Caco-2 (cell line): ENCODE data around the gene LCLAT1. TPM values are rescaled to one million over a fixed set of nuclear protein-coding genes. Genes with fewer than 3 reads are reported as not detected.

ENCODE experiments used
- BruUV-seq: library from RNA; stranded (reverse); fragments of 400-500 nt; replicated peaks from 2 replicates; lab custom pipeline; 2021; lab: Mats Ljungman, UMichigan
- CTCF ChIA-PET: fragments of 300-600 bp; sonication (Branson Sonifier 250); formaldehyde crosslinking; loops from one replicate; lab custom pipeline; 2022; ENCODE audit warnings: antibody characterized with exemption; lab: Charles Lee
- POLR2A ChIA-PET: fragments of 300-600 bp; sonication (Branson Sonifier 250); formaldehyde crosslinking; loops from one replicate; lab custom pipeline; 2022; ENCODE audit warnings: antibody characterized with exemption; lab: Charles Lee
- DNase-seq, 2 experiments: peaks; one replicate each; pipeline versions ENCODE4 v3.0.0 to v3.0.0-alpha.2; 2020 to 2022
- H3K27me3 ChIP-seq: replicated peaks from 2 replicates; pipeline ENCODE4 v1.6.0; 2011; ENCODE audit warnings: low read length; ENCODE audit not compliant: control insufficient read depth, insufficient read depth
- H3K36me3 ChIP-seq: 2 replicates; pipeline ENCODE4 v1.5.1; 2011; ENCODE audit warnings: low read length; ENCODE audit not compliant: control insufficient read depth, insufficient read depth
- H3K4me1 ChIP-seq: fragments of 250-450 bp; sonication (Bioruptor Pico); 2 replicates; pipeline ENCODE4 v1.5.1; 2020; ENCODE audit warnings: mild to moderate bottlenecking
- H3K4me3 ChIP-seq: 2 replicates; pipeline ENCODE4 v1.5.1; 2011; ENCODE audit warnings: low read depth, mild to moderate bottlenecking, control low read depth, low read length
- H3K9me3 ChIP-seq: fragments of 250-450 bp; sonication (Bioruptor Pico); 2 replicates; pipeline ENCODE4 v1.5.1; 2020; ENCODE audit warnings: mild to moderate bottlenecking, moderate library complexity
- H3K27ac Mint-ChIP-seq: one replicate; pipeline ENCODE4 v1.8.0; 2022; ENCODE audit warnings: mixed read lengths; ENCODE audit not compliant: unreplicated experiment
- H3K27me3 Mint-ChIP-seq: one replicate; pipeline ENCODE4 v1.8.0; 2022; ENCODE audit warnings: mixed read lengths; ENCODE audit not compliant: insufficient read depth, unreplicated experiment
- H3K36me3 Mint-ChIP-seq: one replicate; pipeline ENCODE4 v1.8.0; 2022; ENCODE audit warnings: mild to moderate bottlenecking, mixed read lengths; ENCODE audit not compliant: insufficient read depth, unreplicated experiment
- H3K4me1 Mint-ChIP-seq: one replicate; pipeline ENCODE4 v1.8.0; 2022; ENCODE audit warnings: low read depth, mixed read lengths; ENCODE audit not compliant: unreplicated experiment
- H3K4me3 Mint-ChIP-seq: one replicate; pipeline ENCODE4 v1.8.0; 2022; ENCODE audit warnings: mild to moderate bottlenecking, moderate library complexity, mixed read lengths; ENCODE audit not compliant: unreplicated experiment
- H3K9me3 Mint-ChIP-seq: one replicate; pipeline ENCODE4 v1.8.0; 2022; ENCODE audit warnings: mixed read lengths; ENCODE audit not compliant: unreplicated experiment
- intact Hi-C: fragments of 100-400 bp; cut with micrococcal nuclease; formaldehyde crosslinking; loops from one replicate; pipeline ENCODE4 v1.10.0; 2022; ENCODE audit not compliant: unreplicated experiment
- total RNA-seq: library from RNA; stranded (reverse); gene quantifications from 2 replicates; pipeline ENCODE4 v1.2.3, GENCODE V29; 2022
- TF ChIP-seq, protein P1 (sequence below), 2 experiments: fragments of 200-600 bp in 1 of 2; IDR thresholded peaks; 1 replicate in 1 of 2; 2 replicates in 1 of 2; pipeline versions ENCODE4 v1.5.1 to v1.8.0; 2011 to 2022; ENCODE audit warnings: antibody characterized with exemption in 1 of 2, control low read depth in 1 of 2, inconsistent platforms in 1 of 2, low read depth in 1 of 2, low read length in 1 of 2, mild to moderate bottlenecking in 1 of 2, moderate library complexity in 1 of 2; ENCODE audit not compliant: insufficient read depth in 1 of 2, severe bottlenecking in 1 of 2, unreplicated experiment in 1 of 2

LCLAT1 gene
- total RNA-seq, 1 experiment from 2014 or later: 52.2 TPM

DNA sequence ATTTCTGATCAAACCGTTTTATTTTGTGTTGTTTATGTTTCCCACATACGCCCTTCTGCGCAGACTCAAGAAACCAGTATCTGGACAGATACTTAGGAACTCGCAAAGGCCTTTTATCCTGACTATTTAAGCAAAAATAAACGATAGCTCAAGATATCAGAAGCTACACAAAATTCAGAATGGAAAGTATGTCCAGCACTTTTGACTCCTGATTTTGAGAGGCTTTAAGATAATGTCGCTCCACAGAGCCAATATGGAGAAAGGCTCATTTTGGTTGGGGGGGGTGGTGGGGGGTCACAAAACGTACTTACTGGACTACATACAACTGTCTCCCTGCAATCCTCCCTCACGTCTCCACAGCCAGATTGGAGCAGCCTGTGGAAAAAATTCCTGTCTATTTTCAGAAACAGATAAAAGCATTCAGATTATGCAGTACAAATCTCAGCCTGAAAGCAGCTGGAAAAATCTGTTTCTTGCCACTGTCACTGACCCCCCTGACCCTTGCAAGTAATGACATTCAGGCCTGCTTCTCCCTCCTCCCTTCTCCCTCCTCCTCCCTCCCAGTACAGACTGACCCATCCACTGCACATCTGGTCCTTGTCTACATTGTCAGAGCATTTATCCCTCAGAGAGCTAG, 34.9 kb upstream of the LCLAT1 start:
- no peak for DNase-seq
- Histone ChIP-seq H3K4me3 (no peak overlapping the region), H3K36me3 (no peaks in the 10 kb centered on the region), H3K9me3 (no peaks in the 10 kb centered on the region), H3K4me1 (0 out of 2 replicates have a peak, but pooled peaks cover 7% of the 10 kb centered on the region), H3K27me3 (no peaks in the 10 kb centered on the region)
- no peak overlapping the region for H3K4me3 Mint-ChIP-seq
- H3K4me1 Mint-ChIP-seq: peaks cover 12% of the 10 kb centered on the region
- no peaks in the 10 kb centered on the region for H3K36me3 Mint-ChIP-seq
- H3K27ac Mint-ChIP-seq: no peak overlapping the region
- POLR2A ChIA-PET: no interaction called here
- no TSS peak for BruUV-seq
- CTCF ChIA-PET: no interaction called here
- no peaks in the 10 kb centered on the region for H3K9me3 Mint-ChIP-seq
- intact Hi-C loops: no loop called here
- no peaks in the 10 kb centered on the region for H3K27me3 Mint-ChIP-seq
- TF ChIP-seq, protein P1, sequence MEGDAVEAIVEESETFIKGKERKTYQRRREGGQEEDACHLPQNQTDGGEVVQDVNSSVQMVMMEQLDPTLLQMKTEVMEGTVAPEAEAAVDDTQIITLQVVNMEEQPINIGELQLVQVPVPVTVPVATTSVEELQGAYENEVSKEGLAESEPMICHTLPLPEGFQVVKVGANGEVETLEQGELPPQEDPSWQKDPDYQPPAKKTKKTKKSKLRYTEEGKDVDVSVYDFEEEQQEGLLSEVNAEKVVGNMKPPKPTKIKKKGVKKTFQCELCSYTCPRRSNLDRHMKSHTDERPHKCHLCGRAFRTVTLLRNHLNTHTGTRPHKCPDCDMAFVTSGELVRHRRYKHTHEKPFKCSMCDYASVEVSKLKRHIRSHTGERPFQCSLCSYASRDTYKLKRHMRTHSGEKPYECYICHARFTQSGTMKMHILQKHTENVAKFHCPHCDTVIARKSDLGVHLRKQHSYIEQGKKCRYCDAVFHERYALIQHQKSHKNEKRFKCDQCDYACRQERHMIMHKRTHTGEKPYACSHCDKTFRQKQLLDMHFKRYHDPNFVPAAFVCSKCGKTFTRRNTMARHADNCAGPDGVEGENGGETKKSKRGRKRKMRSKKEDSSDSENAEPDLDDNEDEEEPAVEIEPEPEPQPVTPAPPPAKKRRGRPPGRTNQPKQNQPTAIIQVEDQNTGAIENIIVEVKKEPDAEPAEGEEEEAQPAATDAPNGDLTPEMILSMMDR (IDR thresholded peaks at IDR 0.05; ENCODE audit: insufficient read depth in 1 of 2, low read depth in 1 of 2, low read length in 1 of 2, severe bottlenecking in 1 of 2, unreplicated experiment in 1 of 2): no peak

DNA sequence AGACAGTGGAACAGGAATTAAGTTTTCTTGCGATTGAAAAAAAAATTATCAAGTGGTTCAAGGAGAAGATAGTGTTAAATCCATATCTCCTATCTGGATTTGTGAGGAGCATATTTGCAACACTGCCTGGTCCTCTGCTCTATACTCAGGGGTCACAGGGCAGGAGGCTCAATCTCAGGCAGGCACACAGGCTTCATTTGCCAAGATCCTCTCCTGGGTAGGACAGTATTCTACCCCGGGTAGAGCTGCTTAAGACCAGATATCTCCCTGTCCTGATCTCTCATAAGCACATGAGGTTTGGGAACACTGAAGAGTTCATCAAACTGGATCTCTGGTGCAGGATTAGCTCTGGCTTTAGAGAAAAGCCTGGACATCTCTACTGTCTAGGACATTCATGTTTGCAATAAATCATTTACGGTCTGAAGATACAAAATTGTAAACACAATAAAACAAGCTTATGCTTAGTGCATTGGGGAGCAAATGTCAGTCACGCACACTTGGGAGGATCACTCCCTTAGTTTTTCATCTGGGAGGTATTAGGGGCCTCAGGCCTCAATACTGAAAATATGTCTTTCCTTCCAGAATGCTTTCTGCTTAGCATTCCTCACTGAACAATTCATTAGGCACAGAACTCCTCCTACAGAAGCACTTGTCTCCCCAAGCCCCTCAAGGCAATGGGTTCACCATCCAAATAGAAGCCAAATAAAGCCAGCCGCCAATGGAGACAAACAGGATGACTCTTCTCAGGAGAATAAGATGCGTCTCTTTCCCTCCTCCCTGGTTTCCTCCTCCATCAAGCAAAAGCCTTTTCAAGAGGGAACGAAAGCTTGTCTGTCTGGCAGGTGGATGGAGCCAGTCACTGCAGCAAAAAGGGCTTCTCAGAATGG, 34.1 kb upstream of the LCLAT1 start:
- POLR2A ChIA-PET: no interaction called here
- peaks cover 15% of the 10 kb centered on the region for H3K4me1 Mint-ChIP-seq

DNA sequence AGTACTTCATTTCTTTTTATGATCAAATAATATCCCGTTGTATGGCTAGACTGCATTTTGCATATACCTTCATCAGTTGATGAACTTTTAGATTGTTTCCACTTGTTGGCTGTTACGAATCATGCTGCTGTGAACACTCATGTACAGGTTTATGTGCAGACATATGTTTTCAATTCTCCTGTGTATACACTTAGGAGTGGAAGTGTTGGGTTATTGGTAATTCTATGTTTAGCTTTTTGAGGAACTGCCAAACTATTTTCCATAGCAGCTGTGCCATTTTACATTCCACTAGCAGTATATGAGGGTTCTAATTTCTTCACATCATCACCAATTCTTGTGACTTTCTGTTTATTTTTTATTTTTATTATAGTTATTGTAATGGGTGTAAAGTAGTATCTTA, 32.1 kb upstream of the LCLAT1 start:
- no peaks in the 10 kb centered on the region for H3K9me3 Mint-ChIP-seq
- H3K4me1 Mint-ChIP-seq: peaks cover 15% of the 10 kb centered on the region
- Histone ChIP-seq H3K4me1 (0 out of 2 replicates have a peak, but pooled peaks cover 7% of the 10 kb centered on the region), H3K36me3 (no peaks in the 10 kb centered on the region), H3K9me3 (no peaks in the 10 kb centered on the region), H3K4me3 (no peak overlapping the region), H3K27me3 (no peaks in the 10 kb centered on the region)
- H3K4me3 Mint-ChIP-seq: no peak overlapping the region
- no TSS peak for BruUV-seq
- no peaks in the 10 kb centered on the region for H3K27me3 Mint-ChIP-seq
- H3K36me3 Mint-ChIP-seq: no peaks in the 10 kb centered on the region
- TF ChIP-seq, protein P1 (IDR thresholded peaks at IDR 0.05; ENCODE audit: insufficient read depth in 1 of 2, low read depth in 1 of 2, low read length in 1 of 2, severe bottlenecking in 1 of 2, unreplicated experiment in 1 of 2): no peak
- ChIA-PET POLR2A (no interaction called here), CTCF (no interaction called here)
- intact Hi-C loops: no loop called here
- H3K27ac Mint-ChIP-seq: no peak overlapping the region
- no peak for DNase-seq

More for the DNA sequence above, 34.1 kb upstream of the LCLAT1 start:
- TF ChIP-seq, protein P1 (IDR thresholded peaks at IDR 0.05; ENCODE audit: insufficient read depth in 1 of 2, low read depth in 1 of 2, low read length in 1 of 2, severe bottlenecking in 1 of 2, unreplicated experiment in 1 of 2): no peak
- Mint-ChIP-seq H3K27me3 (no peaks in the 10 kb centered on the region), H3K27ac (no peak overlapping the region), H3K36me3 (no peaks in the 10 kb centered on the region), H3K9me3 (no peaks in the 10 kb centered on the region), H3K4me3 (no peak overlapping the region)
- no TSS peak for BruUV-seq
- 0 out of 2 replicates have a peak, but pooled peaks cover 7% of the 10 kb centered on the region for H3K4me1 ChIP-seq
- no peaks in the 10 kb centered on the region for H3K36me3 ChIP-seq
- intact Hi-C loops: no loop called here
- no peaks in the 10 kb centered on the region for H3K9me3 ChIP-seq
- H3K27me3 ChIP-seq: no peaks in the 10 kb centered on the region
- DNase-seq: no peak
- CTCF ChIA-PET: no interaction called here
- no peak overlapping the region for H3K4me3 ChIP-seq
